NT2/D1 (cell line): Measurements from ENCODE around the gene BOD1L1.

ENCODE experiments used
- DNase-seq: peaks from one replicate; pipeline ENCODE4 v3.0.0-alpha.2; 2011; ENCODE audit warnings: low read depth, low spot score
- H3K27me3 ChIP-seq: 2 replicates; pipeline ENCODE4 v1.6.0; 2011; ENCODE audit warnings: mild to moderate bottlenecking; ENCODE audit not compliant: insufficient read length, insufficient read depth
- H3K36me3 ChIP-seq: 2 replicates; pipeline ENCODE4 v1.6.1; 2011; ENCODE audit warnings: mild to moderate bottlenecking, low read length, mixed read lengths; ENCODE audit not compliant: insufficient read depth, insufficient read length
- H3K4me1 ChIP-seq: 2 replicates; pipeline ENCODE4 v1.5.1; 2011; ENCODE audit not compliant: insufficient read depth, insufficient read length
- H3K4me3 ChIP-seq: 2 replicates; pipeline ENCODE4 v1.5.1; 2011; ENCODE audit warnings: low read depth; ENCODE audit not compliant: insufficient read length
- H3K9ac ChIP-seq: 2 replicates; pipeline ENCODE4 v1.6.0; 2011; ENCODE audit warnings: low read depth; ENCODE audit not compliant: insufficient read length
- H3K9me3 ChIP-seq: 2 replicates; pipeline ENCODE4 v1.5.1; 2011; ENCODE audit warnings: mild to moderate bottlenecking, low read length; ENCODE audit not compliant: insufficient read depth
- SUZ12 ChIP-seq: IDR thresholded peaks from 2 replicates; pipeline ENCODE4 v1.6.1; 2011; ENCODE audit not compliant: insufficient read length, insufficient read depth; ENCODE audit errors: extremely low read depth
- YY1 ChIP-seq: IDR thresholded peaks from 2 replicates; pipeline ENCODE4 v1.6.1; 2011; ENCODE audit not compliant: insufficient read length, insufficient read depth
- ZNF274 ChIP-seq: IDR thresholded peaks from 2 replicates; pipeline ENCODE4 v1.6.1; 2011; ENCODE audit warnings: mild to moderate bottlenecking, low read depth, low read length

Gene BOD1L1

DNA sequence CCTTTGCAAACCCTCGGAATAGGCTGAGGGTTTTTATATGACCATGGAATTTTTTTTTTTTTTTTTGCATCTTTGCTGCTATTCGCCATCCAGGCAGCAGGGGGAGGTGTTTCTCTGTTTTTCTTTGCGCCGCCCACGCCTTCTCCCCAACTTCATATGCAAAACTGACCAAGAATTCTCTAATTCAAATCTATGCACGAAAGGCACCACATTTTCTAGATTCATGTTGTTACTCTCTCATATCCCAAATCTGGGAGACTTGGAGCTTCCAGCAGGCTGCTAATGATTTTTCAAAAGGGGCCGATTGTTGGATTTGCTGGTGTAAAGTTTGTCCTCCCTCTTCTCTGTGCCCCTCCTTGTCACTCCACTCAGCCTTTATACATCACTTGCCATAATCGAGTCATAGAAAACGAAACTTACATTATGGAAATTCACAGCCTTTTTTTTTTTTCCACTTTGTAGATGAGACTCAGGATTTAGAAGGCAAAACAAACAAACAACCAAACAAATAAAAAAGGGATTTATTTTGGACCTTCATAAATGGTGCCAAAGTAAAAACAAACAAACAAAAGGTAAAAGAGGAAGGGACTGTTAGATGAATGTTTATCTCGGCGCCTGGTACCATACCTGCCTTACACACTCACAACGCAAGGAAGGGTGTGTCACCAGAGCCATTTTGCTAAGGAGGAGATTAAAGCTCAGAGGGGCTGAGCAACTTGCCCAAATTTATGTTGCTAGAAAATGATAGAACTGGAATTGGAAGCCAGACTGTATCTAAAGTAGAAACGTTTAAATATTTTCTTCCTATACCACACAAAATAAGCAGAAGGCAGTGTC, 29.3 kb upstream of the BOD1L1 start:
- no peak for DNase-seq
- no peak overlapping the region for H3K9ac ChIP-seq
- no peaks in the 10 kb centered on the region for H3K27me3 ChIP-seq
- TF ChIP-seq YY1 (no peak), ZNF274 (no peak), SUZ12 (no peak)
- no peaks in the 10 kb centered on the region for H3K36me3 ChIP-seq
- no peaks in the 10 kb centered on the region; the same call in 1 of the 2 replicates for H3K9me3 ChIP-seq
- H3K4me1 ChIP-seq = no peaks in the 10 kb centered on the region
- H3K4me3 ChIP-seq = no peak overlapping the region

DNA sequence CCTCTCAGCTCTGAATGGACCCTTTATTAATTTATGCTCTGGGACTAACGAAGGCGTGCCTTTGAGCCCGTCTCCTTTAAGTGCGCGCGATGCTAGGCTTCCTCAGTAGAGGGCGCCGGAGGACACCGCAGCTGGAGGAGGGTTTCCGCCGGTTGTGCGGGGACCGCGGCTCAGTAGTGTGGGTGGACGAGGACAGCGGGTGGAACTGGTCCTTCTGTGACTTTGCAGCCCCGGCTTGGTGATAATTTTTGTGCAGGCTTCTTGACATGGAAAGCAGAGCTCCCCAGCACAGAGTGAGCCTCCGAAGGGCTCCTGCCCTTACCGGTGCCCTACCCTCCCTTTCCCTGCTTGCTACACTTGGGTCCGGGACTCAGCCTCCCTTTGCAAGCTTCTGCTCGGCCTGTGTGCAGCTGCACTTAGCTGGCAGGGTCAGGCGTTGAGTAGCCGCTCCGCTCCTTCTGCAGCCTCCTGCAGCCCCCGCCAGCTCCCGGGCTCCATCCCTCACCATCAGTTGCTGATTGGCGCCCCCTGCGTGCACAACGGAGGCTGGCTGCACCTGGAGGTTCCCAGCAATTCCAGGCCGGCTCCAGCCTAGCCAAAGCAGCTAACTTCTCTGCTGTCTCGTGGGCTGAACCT, 26.8 kb upstream of the BOD1L1 start:
- H3K9ac ChIP-seq = peak overlapping the region; percentile 67
- H3K4me3 ChIP-seq = peak overlapping the region; percentile 79
- peak; percentile 88 for DNase-seq
- H3K9me3 ChIP-seq = no peaks in the 10 kb centered on the region; the same call in 1 of the 2 replicates
- no peaks in the 10 kb centered on the region for H3K27me3 ChIP-seq
- no peak for TF ChIP-seq YY1
- no peak for TF ChIP-seq SUZ12
- no peak for TF ChIP-seq ZNF274
- no peaks in the 10 kb centered on the region for H3K36me3 ChIP-seq
- H3K4me1 ChIP-seq = no peaks in the 10 kb centered on the region

DNA sequence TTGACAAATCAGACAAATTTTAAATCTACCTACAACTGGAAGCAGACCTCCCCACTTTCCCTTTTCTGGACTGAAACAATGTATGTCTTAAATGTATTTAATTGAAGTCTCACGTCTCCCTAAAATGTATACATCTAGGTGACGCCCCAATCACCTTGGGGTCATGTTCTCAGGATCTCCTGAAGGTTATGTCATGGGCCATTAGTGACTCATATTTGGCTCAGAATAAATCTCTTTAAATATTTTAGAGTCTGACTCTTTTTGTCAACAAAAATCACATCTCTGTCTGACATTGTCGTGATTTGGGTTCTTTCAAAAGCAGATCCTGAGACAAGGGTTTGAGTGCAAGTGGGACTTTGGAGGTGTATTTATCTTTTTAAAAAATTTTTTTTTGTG, 26.2 kb upstream of the BOD1L1 start:
- DNase-seq = no peak
- Histone ChIP-seq H3K36me3 (no peaks in the 10 kb centered on the region), H3K27me3 (no peaks in the 10 kb centered on the region), H3K9me3 (no peaks in the 10 kb centered on the region; the same call in 1 of the 2 replicates), H3K4me1 (no peaks in the 10 kb centered on the region), H3K4me3 (no peak overlapping the region), H3K9ac (no peak overlapping the region)
- no peak for TF ChIP-seq YY1
- no peak for TF ChIP-seq ZNF274
- TF ChIP-seq SUZ12 = no peak

DNA sequence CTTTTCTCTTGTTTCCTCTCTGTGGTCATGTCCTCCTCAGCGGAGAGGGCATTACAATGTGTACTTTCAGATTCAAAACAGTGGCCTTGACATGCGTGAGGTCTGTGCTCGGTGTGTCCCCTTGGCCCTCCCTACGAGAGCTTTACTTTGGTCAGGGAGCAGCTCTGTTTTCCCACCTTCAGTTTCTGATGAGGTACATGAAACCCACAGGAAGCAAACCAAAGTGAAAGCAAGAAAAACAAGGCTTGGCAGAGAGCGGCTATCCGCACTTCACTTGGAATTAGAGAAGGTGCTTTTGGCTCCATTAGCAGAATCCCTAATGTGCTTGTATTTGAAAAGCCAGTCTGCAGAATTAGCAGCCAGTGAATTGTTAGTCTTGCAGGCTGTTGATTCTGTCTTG, 19.5 kb upstream of the BOD1L1 start:
- Histone ChIP-seq H3K9ac (no peak overlapping the region), H3K36me3 (no peaks in the 10 kb centered on the region), H3K4me1 (peaks cover 2% of the 10 kb centered on the region), H3K4me3 (no peak overlapping the region), H3K9me3 (no peaks in the 10 kb centered on the region), H3K27me3 (no peaks in the 10 kb centered on the region)
- peak; percentile 66 for DNase-seq
- TF ChIP-seq YY1 = no peak

DNA sequence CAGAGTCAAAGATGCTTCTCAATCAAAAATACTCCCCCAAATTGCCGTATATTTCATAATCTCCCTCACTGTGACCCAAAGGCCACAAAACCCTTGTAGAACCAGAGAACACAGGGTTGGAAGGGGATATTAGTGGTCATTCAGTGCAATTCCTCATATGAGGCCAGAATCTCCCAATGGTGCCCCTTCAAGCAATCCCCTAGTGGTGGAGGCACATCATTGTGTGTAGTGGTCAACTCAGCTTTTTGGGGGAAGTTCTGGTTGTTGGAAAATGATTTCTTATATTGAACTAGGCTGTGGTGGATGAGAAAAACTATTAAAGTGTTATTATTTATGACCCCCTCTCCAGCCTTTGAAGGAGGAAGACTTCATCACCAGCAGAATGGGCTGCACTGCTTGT, 17.6 kb upstream of the BOD1L1 start:
- H3K9ac ChIP-seq = no peak overlapping the region
- H3K36me3 ChIP-seq = no peaks in the 10 kb centered on the region
- H3K9me3 ChIP-seq = no peaks in the 10 kb centered on the region
- no peaks in the 10 kb centered on the region for H3K27me3 ChIP-seq
- H3K4me3 ChIP-seq = no peak overlapping the region
- TF ChIP-seq ZNF274 = no peak
- no peak for TF ChIP-seq YY1
- no peak for TF ChIP-seq SUZ12
- no peak for DNase-seq
- H3K4me1 ChIP-seq = peaks cover 2% of the 10 kb centered on the region

DNA sequence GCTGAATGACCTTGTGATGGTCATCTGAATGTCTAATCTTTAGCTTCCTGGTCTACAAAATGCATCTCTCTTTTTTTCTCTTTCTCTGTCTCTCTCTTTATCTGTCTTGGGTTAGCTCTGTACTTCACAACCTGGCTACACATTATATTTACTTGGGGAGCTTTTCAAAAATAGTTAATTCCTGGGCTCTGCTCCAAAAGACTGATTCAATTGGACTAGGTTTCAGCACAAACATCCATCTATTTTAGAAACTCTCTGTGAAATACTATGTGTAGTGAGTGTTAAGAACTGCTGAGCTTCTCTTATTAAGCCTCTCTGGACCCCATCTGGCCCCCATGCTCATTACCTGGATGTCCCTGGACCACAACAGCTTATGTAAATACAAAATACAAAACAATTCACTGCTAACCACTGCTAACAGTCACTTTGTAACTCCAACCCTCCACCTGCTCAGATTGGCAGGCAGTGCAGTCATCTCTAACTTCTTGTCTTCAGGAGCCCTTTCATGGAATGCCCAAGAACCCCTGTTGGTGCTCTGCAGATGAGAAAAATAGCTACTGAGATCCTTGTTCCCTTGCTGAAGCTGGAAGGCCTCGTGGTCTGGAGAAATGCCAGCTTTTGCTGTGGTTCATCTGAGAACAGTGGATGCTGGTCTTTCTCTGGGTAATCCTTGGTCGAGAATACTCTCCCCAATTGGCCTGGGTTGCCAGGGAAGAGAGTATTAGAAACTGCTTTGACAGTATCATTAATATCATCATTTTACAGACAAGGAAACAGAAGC, 14.8 kb upstream of the BOD1L1 start:
- Histone ChIP-seq H3K4me1 (peaks cover 2% of the 10 kb centered on the region), H3K4me3 (no peak overlapping the region), H3K36me3 (no peaks in the 10 kb centered on the region), H3K9ac (no peak overlapping the region), H3K27me3 (no peaks in the 10 kb centered on the region), H3K9me3 (no peaks in the 10 kb centered on the region)
- no peak for DNase-seq
- TF ChIP-seq SUZ12 = no peak
- TF ChIP-seq ZNF274 = no peak
- no peak for TF ChIP-seq YY1

DNA sequence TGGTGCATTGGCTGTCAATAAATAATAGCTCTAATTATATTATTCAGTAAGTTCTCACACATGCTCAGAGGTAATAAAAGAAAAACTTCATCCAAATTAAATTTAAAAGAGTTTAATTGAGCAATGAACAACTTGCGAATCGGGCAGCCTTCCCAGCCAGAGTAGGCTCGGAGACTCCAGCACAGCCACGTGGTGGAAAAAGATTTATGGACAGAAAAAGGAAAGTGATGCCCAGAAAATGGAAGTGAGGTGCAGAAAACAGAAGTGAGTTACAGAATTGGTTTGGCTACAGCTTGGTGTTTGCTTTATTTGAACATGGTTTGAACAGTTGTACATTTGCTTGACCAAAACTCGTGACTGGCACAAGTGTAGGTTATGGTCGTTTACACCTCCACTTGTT, 13.6 kb upstream of the BOD1L1 start:
- no peak overlapping the region for H3K4me3 ChIP-seq
- TF ChIP-seq SUZ12 (no peak), YY1 (no peak), ZNF274 (no peak)
- H3K27me3 ChIP-seq = no peaks in the 10 kb centered on the region
- H3K36me3 ChIP-seq = no peaks in the 10 kb centered on the region
- H3K9me3 ChIP-seq = no peaks in the 10 kb centered on the region
- no peak overlapping the region for H3K9ac ChIP-seq
- H3K4me1 ChIP-seq = no peaks in the 10 kb centered on the region
- no peak for DNase-seq
